Measurements from ENCODE around the gene SGMS1.

- TF ChIP-seq CTCF (IDR thresholded peaks at IDR 0.05), result no peak
- TF ChIP-seq POLR2AphosphoS5 (IDR thresholded peaks at IDR 0.05), result no peak
- TF ChIP-seq POLR2A (IDR thresholded peaks at IDR 0.05), result no peak
- no peak for TF ChIP-seq EP300 (IDR thresholded peaks at IDR 0.05)
Measured at GRCh38 chr10:50387732-50388073, 236.1 kb downstream of the SGMS1 start.
